Mesenteric fat pad (tissue), 1 donor: ENCODE data around the gene MYRFL. TPM values are rescaled to one million over a fixed set of nuclear protein-coding genes. Genes with fewer than 3 reads are reported as not detected.
"Not testable (repeated sequence)": the region's sequence is repeated elsewhere in the genome, so short reads cannot be mapped to it uniquely, and the experiment has no call there.

ENCODE experiments used
- DNase-seq: peaks from one replicate; pipeline ENCODE4 v3.0.0-alpha.2; 2020; ENCODE audit warnings: low spot score
- total RNA-seq: library from RNA; stranded (reverse); fragmentation: NEBNext Ultra II Directional; extraction: Animal tissue kit (Norgen Biotek cat#: 25700); gene quantifications from one replicate; pipeline ENCODE4 v1.2.1, GENCODE V29; 2021
- donor health status: DM: yes; HTN: yes; CAD: no.

Gene MYRFL
- total RNA-seq, 1 donor from 2014 or later: 0.19 TPM

- DNase-seq: no peak
Observed at GRCh38 chr12:69843608-69844007, 18.6 kb downstream of the MYRFL start.

GRCh38 chr12:69844416-69844815, 19.4 kb downstream of the MYRFL start:
- DNase-seq: no peak

- no peak for DNase-seq
Observed at GRCh38 chr12:69844836-69845235, 19.8 kb downstream of the MYRFL start.

- no peak for DNase-seq
Observed at GRCh38 chr12:69846976-69847375, 21.9 kb downstream of the MYRFL start.

- no peak for DNase-seq
Observed at GRCh38 chr12:69851976-69852375, 26.9 kb downstream of the MYRFL start.

- DNase-seq: not testable (repeated sequence)
Observed at GRCh38 chr12:69853176-69853961, 28.3 kb downstream of the MYRFL start.

GRCh38 chr12:69866698-69867097, 41.7 kb downstream of the MYRFL start:
- DNase-seq: no peak

GRCh38 chr12:69868695-69869094, 43.7 kb downstream of the MYRFL start:
- no peak for DNase-seq

- DNase-seq: no peak
Observed at GRCh38 chr12:69872804-69873203, 47.8 kb downstream of the MYRFL start.

- no peak for DNase-seq
Observed at GRCh38 chr12:69873429-69873828, 48.4 kb downstream of the MYRFL start.

- no peak for DNase-seq
Observed at GRCh38 chr12:69874606-69875005, 49.6 kb downstream of the MYRFL start.

GRCh38 chr12:69875416-69875935, 50.4 kb downstream of the MYRFL start:
- no peak for DNase-seq

GRCh38 chr12:69879007-69879960, 54.3 kb downstream of the MYRFL start:
- no peak for DNase-seq

GRCh38 chr12:69880571-69880970, 55.5 kb downstream of the MYRFL start:
- DNase-seq: no peak

GRCh38 chr12:69881771-69882170, 56.7 kb downstream of the MYRFL start:
- DNase-seq: no peak

GRCh38 chr12:69884386-69884785, 59.4 kb downstream of the MYRFL start:
- no peak for DNase-seq

- no peak for DNase-seq
Observed at GRCh38 chr12:69885658-69886057, 60.6 kb downstream of the MYRFL start.

- DNase-seq: no peak
Observed at GRCh38 chr12:69886109-69886508, 61.1 kb downstream of the MYRFL start.

- DNase-seq: no peak
Observed at GRCh38 chr12:69886715-69887114, 61.7 kb downstream of the MYRFL start.

GRCh38 chr12:69888901-69889300, 63.9 kb downstream of the MYRFL start:
- DNase-seq: no peak

GRCh38 chr12:69894800-69895383, 69.9 kb downstream of the MYRFL start:
- DNase-seq: no peak
